ENCODE measurements around the gene MPHOSPH9. TPM values are rescaled to one million over a fixed set of nuclear protein-coding genes. Genes with fewer than 3 reads are reported as not detected.

The MPHOSPH9 gene
- total RNA-seq, 1 experiment from 2014 or later = 60.5 TPM

DNA sequence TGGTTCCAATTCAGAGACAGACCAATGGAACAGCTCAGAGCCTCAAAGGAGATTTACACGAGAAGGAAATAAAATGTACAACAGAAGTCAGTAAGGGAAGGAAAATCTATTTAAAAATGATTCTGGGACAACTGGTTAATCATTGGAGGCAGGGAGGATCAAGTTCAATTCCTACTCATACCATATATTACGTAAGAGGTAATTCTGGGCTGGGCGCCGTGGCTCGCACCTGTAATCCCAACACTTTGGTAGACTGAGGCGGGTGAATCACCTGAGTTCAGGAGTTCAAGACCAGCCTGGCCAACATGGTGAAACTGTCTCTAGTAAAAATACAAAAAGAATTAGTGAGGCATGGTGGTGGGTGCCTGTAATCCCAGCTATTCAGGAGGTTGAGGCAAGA, 45.3 kb downstream of the MPHOSPH9 start:
- H2BK12ac ChIP-seq (ENCODE audit: insufficient read length, low read depth, low read length) = no peak overlapping the region
- no peak overlapping the region for H3K23ac ChIP-seq (ENCODE audit: insufficient read length, low read depth, low read length)

More for the DNA sequence above, 45.3 kb downstream of the MPHOSPH9 start:
- Histone ChIP-seq H3K4me1 (ENCODE audit: insufficient read depth, low read length) (no peaks in the 10 kb centered on the region), H2BK15ac (ENCODE audit: low read depth, low read length) (no peak overlapping the region), H3K4ac (ENCODE audit: low read depth, low read length) (no peak overlapping the region), H3T11ph (ENCODE audit: low read length) (no peak overlapping the region), H3K18ac (ENCODE audit: insufficient read length, low read depth, low read length) (no peak overlapping the region), H3K4me2 (ENCODE audit: insufficient read depth, insufficient read length, low read length) (no peak overlapping the region), H4K5ac (ENCODE audit: insufficient read length, low read depth, low read length) (no peak overlapping the region), H2AFZ (ENCODE audit: low read length) (no peak overlapping the region), H3K79me1 (ENCODE audit: insufficient read depth, low read depth, low read length, poor library complexity, severe bottlenecking) (no peaks in the 10 kb centered on the region), H3K14ac (ENCODE audit: insufficient read depth, low read length) (no peak overlapping the region), H3K23me2 (ENCODE audit: insufficient read length, low read depth, low read length, poor library complexity, severe bottlenecking) (no peaks in the 10 kb centered on the region), H3K27me3 (ENCODE audit: insufficient read depth, low read length) (no peaks in the 10 kb centered on the region), H2AK5ac (ENCODE audit: insufficient read length, low read length) (no peak overlapping the region), H3K56ac (ENCODE audit: insufficient read length, low read depth, low read length) (no peak overlapping the region), H2BK5ac (ENCODE audit: insufficient read length, low read length) (no peak overlapping the region), H2BK120ac (ENCODE audit: low read depth, low read length, poor library complexity, severe bottlenecking) (no peak overlapping the region), H4K20me1 (ENCODE audit: control insufficient read depth, insufficient read depth, insufficient read length) (no peaks in the 10 kb centered on the region), H4K91ac (ENCODE audit: insufficient read length, low read depth, low read length) (no peak overlapping the region), H3K9me3 (ENCODE audit: control insufficient read depth, low read depth, low read length) (no peaks in the 10 kb centered on the region), H3K9ac (ENCODE audit: extremely low read depth, insufficient read length, low read length) (no peak overlapping the region), H2BK20ac (ENCODE audit: low read depth, low read length, poor library complexity, severe bottlenecking) (no peak overlapping the region), H3K79me2 (ENCODE audit: insufficient read depth, low read length) (no peaks in the 10 kb centered on the region), H3K27ac (ENCODE audit: insufficient read length, low read depth, low read length) (no peak overlapping the region), H4K8ac (replicated peaks; ENCODE audit: insufficient read length, low read depth, low read length) (no peak overlapping the region)
- H3K27ac Mint-ChIP-seq = no peak overlapping the region
- H3K4me3 Mint-ChIP-seq = no peak overlapping the region
- no peak for DNase-seq
- H3K36me3 Mint-ChIP-seq (ENCODE audit: insufficient read depth in 1 of 3, low read depth in 3 of 3) = peaks cover 22 to 63% (median 62%) of the 10 kb centered on the region in 3 experiments; a peak in 6 of 7 replicates
- H3K4me1 Mint-ChIP-seq = no peaks in the 10 kb centered on the region
- WGBS (ENCODE audit: extremely low coverage, insufficient read length, low lambda C conversion rate) = no CpG with 5 or more reads among the region's 6 CpGs
- no peaks in the 10 kb centered on the region for H3K27me3 Mint-ChIP-seq (ENCODE audit: low read depth)
- no peaks in the 10 kb centered on the region for H3K9me3 Mint-ChIP-seq
- TF ChIP-seq, protein P1, sequence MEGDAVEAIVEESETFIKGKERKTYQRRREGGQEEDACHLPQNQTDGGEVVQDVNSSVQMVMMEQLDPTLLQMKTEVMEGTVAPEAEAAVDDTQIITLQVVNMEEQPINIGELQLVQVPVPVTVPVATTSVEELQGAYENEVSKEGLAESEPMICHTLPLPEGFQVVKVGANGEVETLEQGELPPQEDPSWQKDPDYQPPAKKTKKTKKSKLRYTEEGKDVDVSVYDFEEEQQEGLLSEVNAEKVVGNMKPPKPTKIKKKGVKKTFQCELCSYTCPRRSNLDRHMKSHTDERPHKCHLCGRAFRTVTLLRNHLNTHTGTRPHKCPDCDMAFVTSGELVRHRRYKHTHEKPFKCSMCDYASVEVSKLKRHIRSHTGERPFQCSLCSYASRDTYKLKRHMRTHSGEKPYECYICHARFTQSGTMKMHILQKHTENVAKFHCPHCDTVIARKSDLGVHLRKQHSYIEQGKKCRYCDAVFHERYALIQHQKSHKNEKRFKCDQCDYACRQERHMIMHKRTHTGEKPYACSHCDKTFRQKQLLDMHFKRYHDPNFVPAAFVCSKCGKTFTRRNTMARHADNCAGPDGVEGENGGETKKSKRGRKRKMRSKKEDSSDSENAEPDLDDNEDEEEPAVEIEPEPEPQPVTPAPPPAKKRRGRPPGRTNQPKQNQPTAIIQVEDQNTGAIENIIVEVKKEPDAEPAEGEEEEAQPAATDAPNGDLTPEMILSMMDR (conservative IDR thresholded peaks at IDR 0.05) = no peak
